Stimulated activated CD4-positive, alpha-beta T cell treated with anti-CD3 and anti-CD28 coated beads, Interleukin-1b, Interleukin-23, amount 100 ng/mL, for 1 hour (primary cell): Measurements from ENCODE around the gene C1QTNF6.
"Not testable (repeated sequence)": the region's sequence is repeated elsewhere in the genome, so short reads cannot be mapped to it uniquely, and the experiment has no call there.

Experiments used
- DNase-seq, 2 donors: peaks; one replicate each; pipeline ENCODE4 v3.0.0-alpha.2; 2020; ENCODE audit warnings: low read depth in 2 of 2

Gene C1QTNF6

GRCh38 chr22:37206841-37207821, 19.1 kb upstream of the C1QTNF6 start:
- DNase-seq = no peak

- DNase-seq = no peak
Measured at GRCh38 chr22:37206118-37206840, 18.2 kb upstream of the C1QTNF6 start.

- DNase-seq = no peak
Measured at GRCh38 chr22:37205046-37205445, 17.0 kb upstream of the C1QTNF6 start.

- DNase-seq = no peak
Measured at GRCh38 chr22:37204045-37204655, 16.1 kb upstream of the C1QTNF6 start.

GRCh38 chr22:37203354-37204044, 15.5 kb upstream of the C1QTNF6 start:
- no peak for DNase-seq

- no peak for DNase-seq
Measured at GRCh38 chr22:37202716-37203115, 14.7 kb upstream of the C1QTNF6 start.

- DNase-seq = no peak
Measured at GRCh38 chr22:37202001-37202555, 14.0 kb upstream of the C1QTNF6 start.

GRCh38 chr22:37201443-37201820, 13.4 kb upstream of the C1QTNF6 start:
- not testable (repeated sequence) for DNase-seq

- DNase-seq = no peak
Measured at GRCh38 chr22:37199760-37200108, 11.7 kb upstream of the C1QTNF6 start.

- DNase-seq = peak; percentile 97 to 99
Measured at GRCh38 chr22:37199103-37199759, 11.2 kb upstream of the C1QTNF6 start.

- peak; percentile 67 to 96 for DNase-seq
Measured at GRCh38 chr22:37198258-37199102, 10.4 kb upstream of the C1QTNF6 start.

GRCh38 chr22:37197451-37198257, 9.6 kb upstream of the C1QTNF6 start:
- DNase-seq = no peak

- DNase-seq = no peak
Measured at GRCh38 chr22:37196539-37197450, 8.7 kb upstream of the C1QTNF6 start.

- DNase-seq = no peak
Measured at GRCh38 chr22:37195921-37196320, 7.9 kb upstream of the C1QTNF6 start.

- no peak for DNase-seq
Measured at GRCh38 chr22:37194750-37195149, 6.7 kb upstream of the C1QTNF6 start.

GRCh38 chr22:37193629-37194191, 5.7 kb upstream of the C1QTNF6 start:
- DNase-seq = no peak

GRCh38 chr22:37192741-37193140, 4.7 kb upstream of the C1QTNF6 start:
- no peak for DNase-seq

- DNase-seq = no peak
Measured at GRCh38 chr22:37192204-37192603, 4.2 kb upstream of the C1QTNF6 start.
